Type B pancreatic cell (in vitro differentiated cells): Measurements from ENCODE around the gene FOXC2. TPM values are rescaled to one million over a fixed set of nuclear protein-coding genes. Genes with fewer than 3 reads are reported as not detected.
A peak's percentile ranks its signal among the peaks of the same experiment; 100 is the strongest.

ENCODE experiments used
- DNase-seq: peaks from one replicate; pipeline ENCODE4 v3.0.0; 2021; ENCODE audit warnings: mixed read lengths; ENCODE audit not compliant: unreplicated experiment; ENCODE audit errors: extremely low spot score
- H3K27ac Mint-ChIP-seq: 2 replicates; pipeline ENCODE4 v1.8.0; 2021; ENCODE audit warnings: mild to moderate bottlenecking, mixed read lengths
- H3K27me3 Mint-ChIP-seq: 2 replicates; pipeline ENCODE4 v1.8.0; 2021; ENCODE audit warnings: mixed read lengths
- H3K36me3 Mint-ChIP-seq: 2 replicates; pipeline ENCODE4 v1.8.0; 2021; ENCODE audit warnings: mixed read lengths
- H3K4me1 Mint-ChIP-seq: one replicate; pipeline ENCODE4 v1.8.0; 2021; ENCODE audit warnings: mixed read lengths; ENCODE audit not compliant: unreplicated experiment
- H3K4me3 Mint-ChIP-seq: 2 replicates; pipeline ENCODE4 v1.8.0; 2021; ENCODE audit warnings: mild to moderate bottlenecking, mixed read lengths
- H3K9me3 Mint-ChIP-seq: 2 replicates; pipeline ENCODE4 v1.8.0; 2021; ENCODE audit warnings: mixed read lengths
- total RNA-seq: library from RNA; stranded (reverse); gene quantifications from 2 replicates; pipeline ENCODE4 v1.2.1, GENCODE V29; 2021; ENCODE audit warnings: low replicate concordance
- TF ChIP-seq, protein P1 (sequence below): fragments of 200-600 bp; sonication (generic); conservative IDR thresholded peaks from 2 replicates; pipeline ENCODE4 v1.5.0; 2021; ENCODE audit warnings: antibody characterized with exemption, mild to moderate bottlenecking

The FOXC2 gene
- total RNA-seq, 1 donor from 2014 or later: 11.3 TPM

GRCh38 chr16:86541560-86541959 lies 25.1 kb upstream of the FOXC2 start:
- Mint-ChIP-seq H3K27me3 (peaks cover 2% of the 10 kb centered on the region), H3K36me3 (peaks cover 6% of the 10 kb centered on the region), H3K4me1 (no peaks in the 10 kb centered on the region), H3K27ac (no peak overlapping the region), H3K9me3 (no peaks in the 10 kb centered on the region), H3K4me3 (no peak overlapping the region)
- no peak for DNase-seq
- TF ChIP-seq, protein P1, sequence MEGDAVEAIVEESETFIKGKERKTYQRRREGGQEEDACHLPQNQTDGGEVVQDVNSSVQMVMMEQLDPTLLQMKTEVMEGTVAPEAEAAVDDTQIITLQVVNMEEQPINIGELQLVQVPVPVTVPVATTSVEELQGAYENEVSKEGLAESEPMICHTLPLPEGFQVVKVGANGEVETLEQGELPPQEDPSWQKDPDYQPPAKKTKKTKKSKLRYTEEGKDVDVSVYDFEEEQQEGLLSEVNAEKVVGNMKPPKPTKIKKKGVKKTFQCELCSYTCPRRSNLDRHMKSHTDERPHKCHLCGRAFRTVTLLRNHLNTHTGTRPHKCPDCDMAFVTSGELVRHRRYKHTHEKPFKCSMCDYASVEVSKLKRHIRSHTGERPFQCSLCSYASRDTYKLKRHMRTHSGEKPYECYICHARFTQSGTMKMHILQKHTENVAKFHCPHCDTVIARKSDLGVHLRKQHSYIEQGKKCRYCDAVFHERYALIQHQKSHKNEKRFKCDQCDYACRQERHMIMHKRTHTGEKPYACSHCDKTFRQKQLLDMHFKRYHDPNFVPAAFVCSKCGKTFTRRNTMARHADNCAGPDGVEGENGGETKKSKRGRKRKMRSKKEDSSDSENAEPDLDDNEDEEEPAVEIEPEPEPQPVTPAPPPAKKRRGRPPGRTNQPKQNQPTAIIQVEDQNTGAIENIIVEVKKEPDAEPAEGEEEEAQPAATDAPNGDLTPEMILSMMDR: no peak

- TF ChIP-seq, protein P1: no peak
- DNase-seq: no peak
- no peaks in the 10 kb centered on the region for H3K9me3 Mint-ChIP-seq
- H3K36me3 Mint-ChIP-seq: peaks cover 6% of the 10 kb centered on the region
- H3K4me3 Mint-ChIP-seq: no peak overlapping the region
- peaks cover 4% of the 10 kb centered on the region for H3K27me3 Mint-ChIP-seq
- H3K4me1 Mint-ChIP-seq: no peaks in the 10 kb centered on the region
- no peak overlapping the region for H3K27ac Mint-ChIP-seq
These were observed 23.6 kb upstream of the FOXC2 start for GRCh38 chr16:86542756-86543750.

DNA sequence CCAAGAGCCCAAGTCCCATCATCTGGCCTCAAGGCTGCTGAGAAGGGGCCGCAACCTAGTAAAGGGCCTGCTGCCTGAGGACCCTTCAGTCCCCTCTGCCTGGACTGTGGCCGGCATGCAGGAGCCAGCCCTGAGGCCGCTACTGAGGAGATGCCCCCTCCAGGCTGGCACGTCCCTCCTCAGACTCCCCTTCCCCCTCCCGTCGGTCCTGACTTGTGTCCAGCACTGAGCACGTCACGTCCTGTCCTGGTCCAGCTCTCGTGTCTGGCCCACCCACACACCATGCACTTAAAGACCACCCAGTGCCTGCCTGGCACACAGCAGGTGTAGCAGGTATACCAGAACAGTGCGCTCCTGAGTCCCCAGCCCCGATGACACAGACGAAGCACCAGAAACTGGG lies 21.1 kb upstream of the FOXC2 start:
- DNase-seq: no peak
- Mint-ChIP-seq H3K27ac (no peak overlapping the region), H3K27me3 (peaks cover 4% of the 10 kb centered on the region), H3K4me1 (no peaks in the 10 kb centered on the region), H3K9me3 (no peaks in the 10 kb centered on the region), H3K36me3 (peaks cover 6% of the 10 kb centered on the region), H3K4me3 (no peak overlapping the region)
- TF ChIP-seq, protein P1: no peak

DNA sequence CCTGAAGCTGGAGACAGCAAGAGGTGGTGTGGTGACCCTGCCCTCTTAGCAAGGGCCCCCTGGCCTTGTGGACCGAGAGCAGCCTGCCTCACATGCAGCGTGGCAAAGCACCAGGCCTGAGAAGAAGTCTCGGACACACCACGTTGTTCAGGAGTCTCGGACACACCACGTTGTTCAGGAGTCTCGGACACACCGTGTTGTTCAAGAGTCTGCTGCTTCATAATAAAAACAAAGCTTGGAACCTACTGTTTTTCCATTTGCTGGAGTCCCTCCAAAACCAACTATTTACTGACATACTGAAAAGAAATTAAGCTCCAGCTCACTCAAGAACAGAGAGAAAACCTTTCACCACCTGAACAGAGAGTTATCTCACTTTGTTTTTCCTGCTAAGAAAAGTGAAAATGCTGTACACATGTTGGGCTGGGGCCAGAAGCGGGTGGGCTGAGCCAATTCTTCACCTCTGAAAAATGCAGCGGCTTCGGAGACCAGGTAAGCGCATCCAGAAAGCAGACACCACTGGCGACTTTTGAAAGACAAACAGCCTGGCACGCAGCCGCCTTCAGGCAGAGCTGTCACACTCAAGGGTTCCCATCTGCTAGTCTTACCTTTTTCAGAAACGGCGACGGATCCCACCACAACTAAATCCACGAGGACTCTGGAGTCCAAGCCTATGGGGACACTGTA lies 20.5 kb upstream of the FOXC2 start:
- TF ChIP-seq, protein P1: no peak
- Mint-ChIP-seq H3K27me3 (peaks cover 4% of the 10 kb centered on the region), H3K36me3 (peaks cover 6% of the 10 kb centered on the region), H3K4me1 (no peaks in the 10 kb centered on the region), H3K4me3 (no peak overlapping the region), H3K27ac (no peak overlapping the region), H3K9me3 (no peaks in the 10 kb centered on the region)
- DNase-seq: no peak

- peaks cover 6% of the 10 kb centered on the region for H3K36me3 Mint-ChIP-seq
- TF ChIP-seq, protein P1: no peak
- H3K4me1 Mint-ChIP-seq: no peaks in the 10 kb centered on the region
- peak overlapping the region; percentile 46 for H3K4me3 Mint-ChIP-seq
- H3K9me3 Mint-ChIP-seq: no peaks in the 10 kb centered on the region
- no peak overlapping the region for H3K27ac Mint-ChIP-seq
- H3K27me3 Mint-ChIP-seq: peaks cover 4% of the 10 kb centered on the region
- DNase-seq: no peak
These were observed 20.0 kb upstream of the FOXC2 start for GRCh38 chr16:86546638-86547013.
